ENCODE data around the gene DHX35. TPM values are rescaled to one million over a fixed set of nuclear protein-coding genes. Genes with fewer than 3 reads are reported as not detected.
"Not testable (repeated sequence)": the region's sequence is repeated elsewhere in the genome, so short reads cannot be mapped to it uniquely, and the experiment has no call there.

Gene DHX35
- total and polyA plus RNA-seq, 4 donors, result 4.8 to 15.5 (median 11.3) TPM

DNA sequence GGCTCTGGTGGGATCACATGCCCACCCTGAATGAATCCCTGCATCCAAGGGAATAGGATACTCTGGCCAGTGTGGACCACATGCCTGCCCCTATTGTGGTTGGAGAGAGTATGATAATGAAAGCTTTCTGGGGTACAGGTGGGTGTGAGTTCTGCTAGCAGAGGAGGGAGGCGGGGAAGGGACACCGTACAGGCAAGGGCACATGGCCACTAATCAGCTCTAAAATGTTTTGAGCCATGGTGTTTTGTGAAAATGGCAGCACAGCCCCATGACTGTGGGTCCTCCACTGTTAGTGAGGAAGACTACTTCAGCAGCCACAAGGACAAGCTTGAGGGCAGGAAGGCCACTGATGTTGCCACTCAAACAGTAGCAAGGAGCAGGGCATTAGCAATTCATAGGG lies 11.9 kb upstream of the DHX35 start:
- intact Hi-C loops (cut with DNase I), result no loop called here
- no peak for DNase-seq
- Histone ChIP-seq H3K27me3 (ENCODE audit: control insufficient read depth in 1 of 2, insufficient read depth in 2 of 2, low read length in 1 of 2) (no peaks in the 10 kb centered on the region), H3K4me1 (ENCODE audit: control insufficient read depth in 1 of 2, insufficient read depth in 2 of 2, low read length in 2 of 2) (no peaks in the 10 kb centered on the region), H3K9me3 (ENCODE audit: control insufficient read depth, low read length) (no peaks in the 10 kb centered on the region), H3K4me3 (ENCODE audit: low read length in 2 of 2) (no peak overlapping the region), H3K36me3 (ENCODE audit: control insufficient read depth in 1 of 2, insufficient read depth in 2 of 2, low read length in 1 of 2) (no peaks in the 10 kb centered on the region), H3K27ac (ENCODE audit: low read depth in 1 of 2, low read length in 2 of 2) (no peak overlapping the region)
- WGBS, 2 donors, result 93 to 96% methylated on average over 2 of the region's 2 CpGs
- no peak for ATAC-seq (ENCODE audit: low FRiP score)

DNA sequence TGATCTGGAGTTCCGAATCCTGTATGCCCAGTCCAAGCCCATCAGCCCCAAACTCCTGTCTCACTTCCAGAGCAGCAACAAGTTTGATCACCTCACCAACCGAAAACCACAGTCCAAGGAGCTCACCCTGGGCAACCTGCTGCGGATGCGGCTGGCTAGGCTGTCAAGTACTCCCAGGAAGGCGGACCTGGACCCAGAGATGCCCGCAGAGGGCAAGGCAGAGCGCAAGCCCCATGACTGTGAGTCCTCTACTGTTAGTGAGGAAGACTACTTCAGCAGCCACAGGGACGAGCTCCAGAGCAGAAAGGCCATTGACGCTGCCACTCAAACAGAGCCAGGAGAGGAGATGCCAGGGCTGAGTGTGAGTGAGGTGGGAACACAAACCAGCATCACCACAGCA lies 10.5 kb upstream of the DHX35 start:
- no peak overlapping the region for H3K4me3 ChIP-seq (ENCODE audit: low read length in 2 of 2)
- ATAC-seq (ENCODE audit: low FRiP score) (no peak), DNase-seq (no peak)
- H3K4me1 ChIP-seq (ENCODE audit: control insufficient read depth in 1 of 2, insufficient read depth in 2 of 2, low read length in 2 of 2), result no peaks in the 10 kb centered on the region
- 98% methylated on average over 9 of the region's 9 CpGs for WGBS, 2 donors
- H3K9me3 ChIP-seq (ENCODE audit: control insufficient read depth, low read length), result no peaks in the 10 kb centered on the region
- no peaks in the 10 kb centered on the region for H3K36me3 ChIP-seq (ENCODE audit: control insufficient read depth in 1 of 2, insufficient read depth in 2 of 2, low read length in 1 of 2)
- H3K27me3 ChIP-seq (ENCODE audit: control insufficient read depth in 1 of 2, insufficient read depth in 2 of 2, low read length in 1 of 2), result no peaks in the 10 kb centered on the region
- intact Hi-C loops (cut with DNase I), result no loop called here
- no peak overlapping the region for H3K27ac ChIP-seq (ENCODE audit: low read depth in 1 of 2, low read length in 2 of 2)

- DNase-seq (no peak), ATAC-seq (ENCODE audit: low FRiP score) (no peak)
- Histone ChIP-seq H3K4me3 (ENCODE audit: low read length in 2 of 2) (no peak overlapping the region), H3K36me3 (ENCODE audit: control insufficient read depth in 1 of 2, insufficient read depth in 2 of 2, low read length in 1 of 2) (no peaks in the 10 kb centered on the region), H3K4me1 (ENCODE audit: control insufficient read depth in 1 of 2, insufficient read depth in 2 of 2, low read length in 2 of 2) (no peaks in the 10 kb centered on the region), H3K9me3 (ENCODE audit: control insufficient read depth, low read length) (no peaks in the 10 kb centered on the region), H3K27ac (ENCODE audit: low read depth in 1 of 2, low read length in 2 of 2) (no peak overlapping the region), H3K27me3 (ENCODE audit: control insufficient read depth in 1 of 2, insufficient read depth in 2 of 2, low read length in 1 of 2) (no peaks in the 10 kb centered on the region)
- intact Hi-C loops (cut with DNase I), result no loop called here
- 96% methylated on average over 6 of the region's 6 CpGs for WGBS, 2 donors
These were observed 10.0 kb upstream of the DHX35 start for GRCh38 chr20:38952153-38952552.

DNA sequence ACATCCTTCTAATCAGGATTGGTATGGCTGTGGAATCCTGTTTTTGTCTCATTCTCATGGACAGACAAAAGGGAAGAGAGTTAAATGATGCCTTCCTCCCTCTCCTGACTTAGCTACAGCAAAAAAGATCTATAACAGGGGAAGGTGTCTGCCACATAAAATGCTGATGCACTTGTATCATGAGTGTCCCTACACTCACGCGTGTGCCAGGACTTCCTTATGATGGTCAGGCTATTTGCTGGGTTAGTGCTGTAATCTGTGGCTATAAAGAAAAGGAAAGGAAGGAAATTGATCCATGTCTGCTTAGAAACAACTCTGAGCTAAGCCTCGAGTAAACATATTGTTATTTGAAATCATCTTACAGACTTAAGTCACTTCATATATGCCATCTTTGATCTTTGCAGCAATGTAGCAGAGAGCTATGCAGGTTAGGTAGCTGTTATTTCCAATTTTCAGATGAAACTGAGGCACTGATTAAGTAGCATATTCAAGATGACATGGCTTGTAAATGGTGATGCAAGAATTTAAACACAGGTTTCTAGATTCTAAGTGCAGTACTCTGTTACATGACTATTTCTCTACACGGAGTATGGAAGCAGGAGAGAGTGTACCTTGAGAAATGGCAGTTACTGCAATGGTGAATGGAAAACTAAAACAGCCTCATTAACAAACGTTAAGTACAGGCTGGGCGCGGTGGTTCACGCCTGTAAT lies 8.4 kb upstream of the DHX35 start:
- no peak for DNase-seq
- H3K9me3 ChIP-seq (ENCODE audit: control insufficient read depth, low read length), result no peaks in the 10 kb centered on the region
- H3K4me1 ChIP-seq (ENCODE audit: control insufficient read depth in 1 of 2, insufficient read depth in 2 of 2, low read length in 2 of 2), result no peaks in the 10 kb centered on the region
- H3K27me3 ChIP-seq (ENCODE audit: control insufficient read depth in 1 of 2, insufficient read depth in 2 of 2, low read length in 1 of 2), result no peaks in the 10 kb centered on the region
- H3K27ac ChIP-seq (ENCODE audit: low read depth in 1 of 2, low read length in 2 of 2), result no peak overlapping the region
- WGBS, 2 donors, result 94 to 97% methylated on average over 8 of the region's 8 CpGs
- intact Hi-C loops (cut with DNase I), result no loop called here
- no peak for ATAC-seq (ENCODE audit: low FRiP score)
- no peaks in the 10 kb centered on the region for H3K36me3 ChIP-seq (ENCODE audit: control insufficient read depth in 1 of 2, insufficient read depth in 2 of 2, low read length in 1 of 2)
- H3K4me3 ChIP-seq (ENCODE audit: low read length in 2 of 2), result no peak overlapping the region

GRCh38 chr20:38957235-38957876 lies 4.8 kb upstream of the DHX35 start:
- DNase-seq (no peak), ATAC-seq (ENCODE audit: low FRiP score) (no peak)
- Histone ChIP-seq H3K27ac (ENCODE audit: low read depth in 1 of 2, low read length in 2 of 2) (no peak overlapping the region), H3K27me3 (ENCODE audit: control insufficient read depth in 1 of 2, insufficient read depth in 2 of 2, low read length in 1 of 2) (no peaks in the 10 kb centered on the region), H3K36me3 (ENCODE audit: control insufficient read depth in 1 of 2, insufficient read depth in 2 of 2, low read length in 1 of 2) (no peaks in the 10 kb centered on the region), H3K4me3 (ENCODE audit: low read length in 2 of 2) (no peak overlapping the region), H3K9me3 (ENCODE audit: control insufficient read depth, low read length) (no peaks in the 10 kb centered on the region), H3K4me1 (ENCODE audit: control insufficient read depth in 1 of 2, insufficient read depth in 2 of 2, low read length in 2 of 2) (peaks cover 2 to 5% of the 10 kb centered on the region in 2 donors)
- intact Hi-C loops (cut with DNase I), result no loop called here
- 93 to 94% methylated on average over 5 of the region's 5 CpGs for WGBS, 2 donors

DNA sequence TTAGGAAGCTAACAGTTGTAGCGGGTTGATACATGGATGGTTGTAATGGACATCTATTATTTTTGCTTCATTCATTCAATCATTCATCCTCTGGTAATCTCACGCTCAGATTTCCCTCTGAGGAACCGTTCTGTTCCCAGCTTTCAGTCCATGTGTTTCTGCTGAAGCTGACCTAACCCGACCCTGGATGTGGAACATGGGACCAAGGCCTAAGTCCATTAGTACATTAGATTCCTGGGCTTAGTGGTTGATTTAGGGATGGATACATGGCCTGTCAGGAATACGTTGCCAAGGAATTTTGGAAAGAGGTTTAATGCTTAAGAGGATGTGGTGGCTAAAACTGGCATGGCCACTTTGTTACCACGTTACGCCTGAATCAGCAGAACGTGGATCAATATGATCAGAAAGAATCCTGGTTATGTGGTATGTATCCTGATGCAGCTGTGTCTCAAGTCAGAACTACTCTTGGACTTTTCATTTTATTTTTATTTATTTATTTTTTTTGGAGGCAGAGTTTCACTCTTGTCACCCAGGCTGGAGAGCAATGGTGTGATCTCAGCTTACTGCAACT lies 4.1 kb upstream of the DHX35 start:
- no peak overlapping the region for H3K27ac ChIP-seq (ENCODE audit: low read depth in 1 of 2, low read length in 2 of 2)
- 92 to 93% methylated on average over 8 of the region's 8 CpGs for WGBS, 2 donors
- no peaks in the 10 kb centered on the region for H3K36me3 ChIP-seq (ENCODE audit: control insufficient read depth in 1 of 2, insufficient read depth in 2 of 2, low read length in 1 of 2)
- H3K27me3 ChIP-seq (ENCODE audit: control insufficient read depth in 1 of 2, insufficient read depth in 2 of 2, low read length in 1 of 2), result no peaks in the 10 kb centered on the region
- DNase-seq, result no peak
- H3K4me3 ChIP-seq (ENCODE audit: low read length in 2 of 2), result no peak overlapping the region
- H3K4me1 ChIP-seq (ENCODE audit: control insufficient read depth in 1 of 2, insufficient read depth in 2 of 2, low read length in 2 of 2), result peaks cover 2 to 5% of the 10 kb centered on the region in 2 donors
- intact Hi-C loops (cut with DNase I), result no loop called here
- ATAC-seq (ENCODE audit: low FRiP score), result no peak
- H3K9me3 ChIP-seq (ENCODE audit: control insufficient read depth, low read length), result no peaks in the 10 kb centered on the region

DNA sequence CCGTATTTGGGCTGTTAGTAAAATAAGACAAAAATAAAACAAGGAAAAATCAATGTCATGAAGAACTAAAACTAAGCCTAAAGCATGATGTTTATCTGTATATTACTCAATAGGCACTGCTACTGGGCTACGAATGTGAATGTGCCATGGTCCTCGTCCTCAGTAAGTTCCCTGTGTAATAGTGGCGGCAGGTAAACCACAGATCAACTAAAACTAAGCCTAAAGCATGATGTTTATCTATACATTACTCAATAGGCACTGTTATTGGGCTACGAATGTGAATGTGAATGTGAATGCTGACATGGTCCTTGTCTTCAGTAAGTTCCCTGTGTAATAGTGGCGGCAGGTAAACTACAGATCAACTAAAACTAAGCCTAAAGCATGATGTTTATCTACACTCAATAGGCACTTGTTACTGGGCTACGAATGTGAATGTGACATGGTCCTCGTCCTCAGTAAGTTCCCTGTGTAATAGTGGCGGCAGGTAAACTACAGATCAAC lies 1.9 kb upstream of the DHX35 start:
- not testable (repeated sequence) for ATAC-seq (ENCODE audit: low FRiP score); H3K36me3 ChIP-seq (ENCODE audit: control insufficient read depth in 1 of 2, insufficient read depth in 2 of 2, low read length in 1 of 2); H3K4me1 ChIP-seq (ENCODE audit: control insufficient read depth in 1 of 2, insufficient read depth in 2 of 2, low read length in 2 of 2); DNase-seq; H3K9me3 ChIP-seq (ENCODE audit: control insufficient read depth, low read length); H3K4me3 ChIP-seq (ENCODE audit: low read length in 2 of 2); H3K27ac ChIP-seq (ENCODE audit: low read depth in 1 of 2, low read length in 2 of 2); H3K27me3 ChIP-seq (ENCODE audit: control insufficient read depth in 1 of 2, insufficient read depth in 2 of 2, low read length in 1 of 2)
- 95% methylated on average over 9 of the region's 9 CpGs for WGBS, 2 donors
- intact Hi-C loops (cut with DNase I), result loop anchor here in 1 of 2 donors (10.0 kb wide), 1 partner anchor 205 kb away; no protein-coding TSS in a partner anchor

DNA sequence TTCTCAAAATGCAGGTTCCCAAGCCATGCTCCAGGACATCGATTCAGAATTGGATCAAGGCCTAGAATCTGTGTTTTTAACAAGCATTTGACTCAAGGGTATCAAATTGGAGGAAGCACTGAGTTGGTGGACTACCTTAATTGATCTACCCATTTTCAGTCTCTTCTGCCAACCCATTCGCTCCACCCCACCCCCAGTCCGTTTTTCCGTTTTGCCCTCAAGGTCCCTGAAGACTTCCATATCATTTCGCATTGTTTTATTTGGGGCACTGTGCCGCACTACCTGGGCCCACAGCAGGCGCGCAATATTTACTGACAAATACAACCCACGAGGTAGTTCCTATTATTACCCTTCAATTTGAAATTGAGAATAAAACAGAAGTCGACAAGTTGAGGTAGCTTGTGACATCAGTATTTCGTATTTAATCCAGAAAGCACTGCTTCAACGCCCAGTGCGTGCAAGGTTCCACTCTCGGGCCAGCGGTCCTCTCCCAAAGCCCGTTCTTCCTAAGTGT lies 557 bp upstream of the DHX35 start:
- Histone ChIP-seq H3K9me3 (ENCODE audit: control insufficient read depth, low read length) (no peaks in the 10 kb centered on the region), H3K27me3 (ENCODE audit: control insufficient read depth in 1 of 2, insufficient read depth in 2 of 2, low read length in 1 of 2) (no peaks in the 10 kb centered on the region), H3K4me1 (ENCODE audit: control insufficient read depth in 1 of 2, insufficient read depth in 2 of 2, low read length in 2 of 2) (peaks cover 2 to 5% of the 10 kb centered on the region in 2 donors), H3K4me3 (ENCODE audit: low read length in 2 of 2) (peak overlapping the region; percentile 55 to 63), H3K36me3 (ENCODE audit: control insufficient read depth in 1 of 2, insufficient read depth in 2 of 2, low read length in 1 of 2) (no peaks in the 10 kb centered on the region), H3K27ac (ENCODE audit: low read depth in 1 of 2, low read length in 2 of 2) (peak overlapping the region in 1 of 2 donors; percentile 64)
- DNase-seq, result no peak
- intact Hi-C loops (cut with DNase I), result loop anchor here in 1 of 2 donors (2.0 to 10.0 kb wide), 2 partner anchors 35 to 207 kb away; partner anchors contain the start of gene FAM83D
- no peak for ATAC-seq (ENCODE audit: low FRiP score)
- WGBS, 2 donors, result 7% methylated on average over 16 of the region's 16 CpGs

All from aorta (tissue), 5 donors.